HEK293T (cell line): ENCODE measurements around the gene TCF12.

ENCODE experiments used
- CTCF ChIA-PET: fragments of 350-600 bp; formaldehyde crosslinking; extraction: SDS; loops from one replicate; lab custom pipeline; 2021; ENCODE audit warnings: antibody characterized with exemption, inconsistent platforms; lab: Yijun Ruan, JAX
- POLR2A ChIA-PET: fragments of 350-600 bp; formaldehyde crosslinking; extraction: SDS; loops from one replicate; lab custom pipeline; 2020; ENCODE audit warnings: antibody characterized with exemption, inconsistent platforms; lab: Yijun Ruan, JAX
- DNase-seq: peaks from one replicate; pipeline ENCODE4 v3.0.0; 2012; ENCODE audit warnings: mixed read lengths; ENCODE audit errors: extremely low spot score
- ARNT ChIP-seq: fragments of 450-650 bp; IDR thresholded peaks from 2 replicates; pipeline ENCODE4 v1.6.1; 2017; ENCODE audit warnings: mild to moderate bottlenecking
- BHLHE40 ChIP-seq: fragments of 450-650 bp; IDR thresholded peaks from 2 replicates; pipeline ENCODE4 v1.6.1; 2016; ENCODE audit warnings: mild to moderate bottlenecking, moderate library complexity, borderline replicate concordance
- CTBP1 ChIP-seq: fragments of 450-650 bp; IDR thresholded peaks from 2 replicates; pipeline ENCODE4 v1.6.1; 2016; ENCODE audit warnings: borderline replicate concordance
- ELF4 ChIP-seq: fragments of 450-650 bp; IDR thresholded peaks from 2 replicates; pipeline ENCODE4 v1.6.1; 2017; ENCODE audit warnings: antibody characterized with exemption
- FOXA1 ChIP-seq: fragments of 450-650 bp; IDR thresholded peaks from 2 replicates; pipeline ENCODE4 v1.6.1; 2016; ENCODE audit warnings: mild to moderate bottlenecking
- FOXK2 ChIP-seq: fragments of 450-650 bp; IDR thresholded peaks from 2 replicates; pipeline ENCODE4 v1.6.1; 2016; ENCODE audit warnings: mild to moderate bottlenecking
- FOXM1 ChIP-seq: fragments of 450-650 bp; IDR thresholded peaks from 2 replicates; pipeline ENCODE4 v1.6.1; 2017; ENCODE audit warnings: mild to moderate bottlenecking, borderline replicate concordance
- HDGF ChIP-seq: fragments of 450-650 bp; IDR thresholded peaks from 2 replicates; pipeline ENCODE4 v1.6.1; 2017; ENCODE audit warnings: antibody characterized with exemption, borderline replicate concordance
- L3MBTL2 ChIP-seq: fragments of 450-650 bp; conservative IDR thresholded peaks from 2 replicates; pipeline ENCODE4 v1.6.1; 2016; ENCODE audit warnings: mild to moderate bottlenecking
- LEF1 ChIP-seq: fragments of 450-650 bp; IDR thresholded peaks from 2 replicates; pipeline ENCODE4 v1.6.1; 2017; ENCODE audit warnings: mild to moderate bottlenecking, borderline replicate concordance
- NFRKB ChIP-seq: fragments of 450-650 bp; IDR thresholded peaks from 2 replicates; pipeline ENCODE4 v1.6.1; 2016; ENCODE audit warnings: mild to moderate bottlenecking, moderate library complexity
- PKNOX1 ChIP-seq: fragments of 450-650 bp; IDR thresholded peaks from 2 replicates; pipeline ENCODE4 v1.6.1; 2016
- SP1 ChIP-seq: fragments of 450-650 bp; IDR thresholded peaks from 2 replicates; pipeline ENCODE4 v1.6.1; 2017
- SUZ12 ChIP-seq: fragments of 450-650 bp; IDR thresholded peaks from 2 replicates; pipeline ENCODE4 v1.6.1; 2016; ENCODE audit warnings: mild to moderate bottlenecking
- TARDBP ChIP-seq: fragments of 450-650 bp; IDR thresholded peaks from 2 replicates; pipeline ENCODE4 v1.6.1; 2016
- ZNF384 ChIP-seq: fragments of 450-650 bp; IDR thresholded peaks from 2 replicates; pipeline ENCODE4 v1.6.1; 2016

TCF12 gene

GRCh38 chr15:56918046-56918938 is at the start of gene TCF12:
Gene TCF12, plus strand, starts transcription at chr15:56918644. Its CDS starts 1,270 bp downstream, at chr15:56919914.
- peak; percentile 75 for DNase-seq
- TF ChIP-seq ARNT: no peak
- no peak for TF ChIP-seq SUZ12
- TF ChIP-seq FOXK2: no peak
- no peak for TF ChIP-seq ELF4
- peak; percentile 89 for TF ChIP-seq L3MBTL2
- TF ChIP-seq BHLHE40: no peak
- TF ChIP-seq FOXA1: no peak
- TF ChIP-seq LEF1: no peak
- no peak for TF ChIP-seq HDGF
- TF ChIP-seq SP1: no peak
- TF ChIP-seq NFRKB: no peak
- TF ChIP-seq CTBP1: 0 out of 2 replicates have a peak, but pooled peaks have one; percentile 26
- no peak for TF ChIP-seq FOXM1
- peak; percentile 13; the same call in 1 of the 2 replicates for TF ChIP-seq ZNF384
- ChIA-PET CTCF (interaction anchor here (0.6 to 1.2 kb wide), 4 partner anchors 20 to 354 kb away, joined by 3 to 4 read pairs (median 3); no protein-coding TSS in a partner anchor), POLR2A (interaction anchor here (1.3 to 1.4 kb wide), 2 partner anchors 17 to 31 kb away, joined by 3 to 24 read pairs; no protein-coding TSS in a partner anchor)

- TF ChIP-seq CTBP1 (no peak), PKNOX1 (no peak), L3MBTL2 (no peak), SP1 (no peak), TARDBP (no peak), BHLHE40 (no peak), ELF4 (no peak), NFRKB (no peak), LEF1 (no peak), ARNT (no peak), ZNF384 (no peak), FOXA1 (no peak), HDGF (no peak), FOXM1 (no peak), SUZ12 (no peak), FOXK2 (no peak)
- POLR2A ChIA-PET: interaction anchor here (0.9 kb wide), 1 partner anchor 18 kb away, joined by 3 read pairs; no protein-coding TSS in a partner anchor
- CTCF ChIA-PET: interaction anchor here (0.6 to 1.4 kb wide), 4 partner anchors 14 to 48 kb away, joined by 3 to 5 read pairs (median 4); no protein-coding TSS in a partner anchor
- DNase-seq: no peak
These were observed 48.9 kb upstream of the TCF12 start for GRCh38 chr15:56869573-56869972.

GRCh38 chr15:56871185-56871584 is 47.3 kb upstream of the TCF12 start:
- no peak for TF ChIP-seq L3MBTL2
- no peak for TF ChIP-seq HDGF
- no peak for TF ChIP-seq ARNT
- no peak for TF ChIP-seq SP1
- TF ChIP-seq FOXA1: no peak
- TF ChIP-seq LEF1: no peak
- TF ChIP-seq CTBP1: no peak
- no peak for TF ChIP-seq NFRKB
- CTCF ChIA-PET: interaction anchor here (0.7 kb wide), 2 partner anchors 27 to 435 kb away, joined by 3 to 6 read pairs; no protein-coding TSS in a partner anchor
- POLR2A ChIA-PET: no interaction called here
- DNase-seq: no peak

- POLR2A ChIA-PET: no interaction called here
- CTCF ChIA-PET: interaction anchor here (0.6 to 1.4 kb wide), 4 partner anchors 26 to 435 kb away, joined by 3 to 6 read pairs (median 4); no protein-coding TSS in a partner anchor
- TF ChIP-seq PKNOX1 (no peak), L3MBTL2 (no peak), FOXA1 (no peak), ZNF384 (no peak), SP1 (no peak), ELF4 (no peak), LEF1 (no peak), FOXM1 (no peak), FOXK2 (no peak), BHLHE40 (no peak), NFRKB (no peak), TARDBP (no peak)
- DNase-seq: no peak
These were observed 46.6 kb upstream of the TCF12 start for GRCh38 chr15:56871867-56872266.

GRCh38 chr15:56877255-56877970 is 41.0 kb upstream of the TCF12 start:
- DNase-seq: no peak
- ChIA-PET CTCF (no interaction called here), POLR2A (no interaction called here)
- TF ChIP-seq FOXA1 (no peak), HDGF (no peak), SP1 (no peak), ARNT (no peak), CTBP1 (no peak), PKNOX1 (no peak), TARDBP (no peak), L3MBTL2 (no peak), FOXM1 (no peak), SUZ12 (no peak), BHLHE40 (no peak), NFRKB (no peak), LEF1 (no peak), ZNF384 (no peak), FOXK2 (no peak), ELF4 (no peak)
